ENCODE results near the gene CDH8. TPM values are rescaled to one million over a fixed set of nuclear protein-coding genes. Genes with fewer than 3 reads are reported as not detected.

CDH8 gene
- total RNA-seq, 1 experiment from 2014 or later = 5.7 TPM

GRCh38 chr16:61797961-61798507 lies 238.2 kb downstream of the CDH8 start:
- BruUV-seq (replicated peaks) = no TSS peak
- ChIA-PET CTCF (no interaction called here), POLR2A (ENCODE audit: unreplicated experiment) (no interaction called here)
- Histone ChIP-seq H3K9me3 (ENCODE audit: low read length) (no peaks in the 10 kb centered on the region), H3K79me2 (ENCODE audit: low read length) (no peaks in the 10 kb centered on the region), H2AFZ (ENCODE audit: low read length) (no peak overlapping the region), H3F3A (ENCODE audit: low read length, unreplicated experiment) (no peaks in the 10 kb centered on the region), H4K20me1 (ENCODE audit: low read length) (no peaks in the 10 kb centered on the region), H3K9me2 (replicated peaks; ENCODE audit: low read length) (no peaks in the 10 kb centered on the region), H3K9ac (ENCODE audit: low read length) (no peak overlapping the region), H3K4me3 (ENCODE audit: low read length) (no peak overlapping the region), H3K36me3 (ENCODE audit: low read depth, low read length) (no peaks in the 10 kb centered on the region), H3K4me2 (ENCODE audit: low read length) (no peak overlapping the region), H3K4me1 (ENCODE audit: insufficient read depth, low read length) (peaks cover 7% of the 10 kb centered on the region), H3K27me3 (ENCODE audit: low read length) (no peaks in the 10 kb centered on the region), H3K27ac (ENCODE audit: low read length) (no peak overlapping the region)
- DNase-seq = no peak
- TF ChIP-seq EZH2phosphoT487 (IDR thresholded peaks at IDR 0.05; ENCODE audit: borderline replicate concordance, low read length) (no peak), EZH2 (IDR thresholded peaks at IDR 0.05; ENCODE audit: low read length, unreplicated experiment) (no peak)
- TF ChIP-seq, protein P1, sequence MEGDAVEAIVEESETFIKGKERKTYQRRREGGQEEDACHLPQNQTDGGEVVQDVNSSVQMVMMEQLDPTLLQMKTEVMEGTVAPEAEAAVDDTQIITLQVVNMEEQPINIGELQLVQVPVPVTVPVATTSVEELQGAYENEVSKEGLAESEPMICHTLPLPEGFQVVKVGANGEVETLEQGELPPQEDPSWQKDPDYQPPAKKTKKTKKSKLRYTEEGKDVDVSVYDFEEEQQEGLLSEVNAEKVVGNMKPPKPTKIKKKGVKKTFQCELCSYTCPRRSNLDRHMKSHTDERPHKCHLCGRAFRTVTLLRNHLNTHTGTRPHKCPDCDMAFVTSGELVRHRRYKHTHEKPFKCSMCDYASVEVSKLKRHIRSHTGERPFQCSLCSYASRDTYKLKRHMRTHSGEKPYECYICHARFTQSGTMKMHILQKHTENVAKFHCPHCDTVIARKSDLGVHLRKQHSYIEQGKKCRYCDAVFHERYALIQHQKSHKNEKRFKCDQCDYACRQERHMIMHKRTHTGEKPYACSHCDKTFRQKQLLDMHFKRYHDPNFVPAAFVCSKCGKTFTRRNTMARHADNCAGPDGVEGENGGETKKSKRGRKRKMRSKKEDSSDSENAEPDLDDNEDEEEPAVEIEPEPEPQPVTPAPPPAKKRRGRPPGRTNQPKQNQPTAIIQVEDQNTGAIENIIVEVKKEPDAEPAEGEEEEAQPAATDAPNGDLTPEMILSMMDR (conservative IDR thresholded peaks at IDR 0.05; ENCODE audit: low read depth, low read length) = no peak
- ATAC-seq = no peak
- intact Hi-C loops (cut with micrococcal nuclease) = loop anchor here (10.0 kb wide), 2 partner anchors 133 to 247 kb away; no protein-coding TSS in a partner anchor

DNA sequence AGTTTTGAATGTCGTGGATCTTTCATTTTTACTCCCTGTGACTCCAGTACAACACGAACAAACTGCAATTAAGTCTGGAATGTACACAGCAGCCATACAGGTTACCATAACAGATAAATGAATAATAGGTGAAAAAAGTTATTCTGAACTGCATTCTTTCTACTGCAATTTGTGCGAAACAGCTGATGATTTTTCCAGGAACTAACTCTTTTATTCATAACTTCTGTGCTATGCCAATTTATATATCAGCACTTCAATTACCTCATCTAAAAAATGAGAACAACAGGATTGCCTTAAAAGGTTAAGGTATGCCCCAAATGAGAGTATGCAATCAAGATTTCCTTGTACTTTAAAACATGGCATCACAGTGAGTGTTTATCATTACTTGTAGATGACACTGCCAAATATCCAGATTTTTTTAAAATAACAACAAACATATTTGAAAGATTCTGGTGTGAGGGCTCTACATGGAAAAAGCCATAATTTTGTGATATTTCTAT lies 238.9 kb downstream of the CDH8 start:
- no TSS peak for BruUV-seq (replicated peaks)
- peaks cover 14% of the 10 kb centered on the region for H3K4me1 ChIP-seq (ENCODE audit: insufficient read depth, low read length)
- TF ChIP-seq, protein P1 (conservative IDR thresholded peaks at IDR 0.05; ENCODE audit: low read depth, low read length) = no peak
- no peak for TF ChIP-seq EZH2phosphoT487 (IDR thresholded peaks at IDR 0.05; ENCODE audit: borderline replicate concordance, low read length)
- TF ChIP-seq EZH2 (IDR thresholded peaks at IDR 0.05; ENCODE audit: low read length, unreplicated experiment) = no peak
- H3F3A ChIP-seq (ENCODE audit: low read length, unreplicated experiment) = no peaks in the 10 kb centered on the region
- no peak overlapping the region for H3K27ac ChIP-seq (ENCODE audit: low read length)
- H4K20me1 ChIP-seq (ENCODE audit: low read length) = no peaks in the 10 kb centered on the region
- H3K9me3 ChIP-seq (ENCODE audit: low read length) = no peaks in the 10 kb centered on the region
- H2AFZ ChIP-seq (ENCODE audit: low read length) = no peak overlapping the region
- CTCF ChIA-PET = no interaction called here
- no peaks in the 10 kb centered on the region for H3K27me3 ChIP-seq (ENCODE audit: low read length)
- no peak overlapping the region for H3K4me3 ChIP-seq (ENCODE audit: low read length)
- no peaks in the 10 kb centered on the region for H3K9me2 ChIP-seq (replicated peaks; ENCODE audit: low read length)
- no peaks in the 10 kb centered on the region for H3K36me3 ChIP-seq (ENCODE audit: low read depth, low read length)
- ATAC-seq (no peak), DNase-seq (no peak)
- no peak overlapping the region for H3K4me2 ChIP-seq (ENCODE audit: low read length)
- intact Hi-C loops (cut with micrococcal nuclease) = loop anchor here (10.0 kb wide), 2 partner anchors 133 to 247 kb away; no protein-coding TSS in a partner anchor
- no peaks in the 10 kb centered on the region for H3K79me2 ChIP-seq (ENCODE audit: low read length)
- no peak overlapping the region for H3K9ac ChIP-seq (ENCODE audit: low read length)
- POLR2A ChIA-PET (ENCODE audit: unreplicated experiment) = no interaction called here

- Histone ChIP-seq H3K9me2 (replicated peaks; ENCODE audit: low read length) (no peaks in the 10 kb centered on the region), H3K9ac (ENCODE audit: low read length) (peak overlapping the region; percentile 67), H3K4me3 (ENCODE audit: low read length) (peak overlapping the region; percentile 17; the same call in 1 of the 2 replicates), H2AFZ (ENCODE audit: low read length) (no peak overlapping the region), H3F3A (ENCODE audit: low read length, unreplicated experiment) (peaks cover 7% of the 10 kb centered on the region), H3K27me3 (ENCODE audit: low read length) (no peaks in the 10 kb centered on the region), H3K9me3 (ENCODE audit: low read length) (no peaks in the 10 kb centered on the region), H3K36me3 (ENCODE audit: low read depth, low read length) (no peaks in the 10 kb centered on the region), H3K4me2 (ENCODE audit: low read length) (peak overlapping the region; percentile 69), H3K79me2 (ENCODE audit: low read length) (no peaks in the 10 kb centered on the region), H4K20me1 (ENCODE audit: low read length) (no peaks in the 10 kb centered on the region), H3K4me1 (ENCODE audit: insufficient read depth, low read length) (peaks cover 26% of the 10 kb centered on the region), H3K27ac (ENCODE audit: low read length) (peak overlapping the region; percentile 98)
- no peak for TF ChIP-seq EZH2phosphoT487 (IDR thresholded peaks at IDR 0.05; ENCODE audit: borderline replicate concordance, low read length)
- TF ChIP-seq EZH2 (IDR thresholded peaks at IDR 0.05; ENCODE audit: low read length, unreplicated experiment) = no peak
- TF ChIP-seq, protein P1 (conservative IDR thresholded peaks at IDR 0.05; ENCODE audit: low read depth, low read length) = no peak
- CTCF ChIA-PET = no interaction called here
- DNase-seq (peak; percentile 87), ATAC-seq (peak; percentile 82)
- intact Hi-C loops (cut with micrococcal nuclease) = loop anchor here (2.0 to 10.0 kb wide), 4 partner anchors 28 to 252 kb away; no protein-coding TSS in a partner anchor
- BruUV-seq (replicated peaks) = TSS peak; percentile 37
- POLR2A ChIA-PET (ENCODE audit: unreplicated experiment) = no interaction called here
Measured at GRCh38 chr16:61792194-61792909, 243.9 kb downstream of the CDH8 start.

Measured in PC-3 (cell line).